Thyroid gland (tissue), 4 donors: ENCODE results near the gene EPHB6. TPM values are rescaled to one million over a fixed set of nuclear protein-coding genes. Genes with fewer than 3 reads are reported as not detected.

Experiments used
- DNase-seq, 2 donors: peaks; one replicate each; pipeline ENCODE4 v3.0.0-alpha.2; 2019
- H3K27ac ChIP-seq, 3 donors: fragments of 200-600 bp; sonication (generic); 1 replicate in 2 of 3; 2 replicates in 1 of 3; pipeline ENCODE4 v1.5.1; 2016 to 2019; ENCODE audit warnings: mild to moderate bottlenecking in 1 of 3, moderate library complexity in 1 of 3
- H3K27me3 ChIP-seq: fragments of 200-600 bp; sonication (generic); one replicate; pipeline ENCODE4 v1.5.1; 2019
- H3K36me3 ChIP-seq, 2 donors: fragments of 200-600 bp; sonication (generic); one replicate each; pipeline ENCODE4 v1.5.1; 2016 to 2019
- H3K4me1 ChIP-seq, 2 donors: fragments of 200-600 bp; sonication (generic); one replicate each; pipeline ENCODE4 v1.5.1; 2017 to 2019
- H3K4me3 ChIP-seq, 3 donors: fragments of 200-600 bp; sonication (generic); replicated peaks in 1 of 3; 1 replicate in 2 of 3; 2 replicates in 1 of 3; pipeline ENCODE4 v1.5.1; 2016; ENCODE audit warnings: mild to moderate bottlenecking in 1 of 3
- H3K9me3 ChIP-seq: fragments of 200-600 bp; sonication (generic); one replicate; pipeline ENCODE4 v1.5.1; 2017
- POLR2A ChIP-seq, 2 donors: fragments of 450-650 bp; IDR thresholded peaks; one replicate each; pipeline ENCODE4 v1.6.1; 2017; ENCODE audit warnings: antibody characterized with exemption in 2 of 2, mild to moderate bottlenecking in 2 of 2, moderate library complexity in 1 of 2
- WGBS, 2 donors: methylation state at CpG; one replicate each; pipeline ENCODE4 v1.1.5; 2017; 5-methylcytosine and 5-hydroxymethylcytosine counted together
- intact Hi-C: fragments of 100-400 bp; cut with DNase I; formaldehyde crosslinking; loops from one replicate; pipeline ENCODE4 v1.15.1; 2023
- total RNA-seq, 4 donors: library from RNA; depleted of rRNA; stranded (reverse); fragments of >200 nt; gene quantifications; one replicate each; pipeline ENCODE4 v1.2.3, GENCODE V29; 2016
- TF ChIP-seq, protein P1 (sequence below), 6 experiments: fragments of 200-600 bp in 3 of 6; fragments of 450-650 bp in 3 of 6; sonication (generic) in 3 of 6; IDR thresholded peaks; one replicate each; pipeline ENCODE4 v1.5.1; 2016 to 2019; ENCODE audit warnings: antibody characterized with exemption in 6 of 6, mild to moderate bottlenecking in 2 of 6, inconsistent platforms in 1 of 6, moderate library complexity in 1 of 6

The EPHB6 gene
- total RNA-seq, 4 donors from 2014 or later = 20.0 to 46.2 (median 27.4) TPM

GRCh38 chr7:142815134-142815533, 39.7 kb upstream of the EPHB6 start:
- WGBS, 2 donors = 79 to 81% methylated on average over 3 of the region's 3 CpGs
- no peak for TF ChIP-seq POLR2A (IDR thresholded peaks at IDR 0.05)
- TF ChIP-seq, protein P1, sequence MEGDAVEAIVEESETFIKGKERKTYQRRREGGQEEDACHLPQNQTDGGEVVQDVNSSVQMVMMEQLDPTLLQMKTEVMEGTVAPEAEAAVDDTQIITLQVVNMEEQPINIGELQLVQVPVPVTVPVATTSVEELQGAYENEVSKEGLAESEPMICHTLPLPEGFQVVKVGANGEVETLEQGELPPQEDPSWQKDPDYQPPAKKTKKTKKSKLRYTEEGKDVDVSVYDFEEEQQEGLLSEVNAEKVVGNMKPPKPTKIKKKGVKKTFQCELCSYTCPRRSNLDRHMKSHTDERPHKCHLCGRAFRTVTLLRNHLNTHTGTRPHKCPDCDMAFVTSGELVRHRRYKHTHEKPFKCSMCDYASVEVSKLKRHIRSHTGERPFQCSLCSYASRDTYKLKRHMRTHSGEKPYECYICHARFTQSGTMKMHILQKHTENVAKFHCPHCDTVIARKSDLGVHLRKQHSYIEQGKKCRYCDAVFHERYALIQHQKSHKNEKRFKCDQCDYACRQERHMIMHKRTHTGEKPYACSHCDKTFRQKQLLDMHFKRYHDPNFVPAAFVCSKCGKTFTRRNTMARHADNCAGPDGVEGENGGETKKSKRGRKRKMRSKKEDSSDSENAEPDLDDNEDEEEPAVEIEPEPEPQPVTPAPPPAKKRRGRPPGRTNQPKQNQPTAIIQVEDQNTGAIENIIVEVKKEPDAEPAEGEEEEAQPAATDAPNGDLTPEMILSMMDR (IDR thresholded peaks at IDR 0.05) = no peak
- H3K4me1 ChIP-seq = no peaks in the 10 kb centered on the region
- intact Hi-C loops = no loop called here
- no peak overlapping the region for H3K27ac ChIP-seq
- no peaks in the 10 kb centered on the region for H3K27me3 ChIP-seq
- H3K36me3 ChIP-seq = no peaks in the 10 kb centered on the region
- no peak overlapping the region for H3K4me3 ChIP-seq
- no peaks in the 10 kb centered on the region for H3K9me3 ChIP-seq
- DNase-seq = no peak

- no peaks in the 10 kb centered on the region for H3K9me3 ChIP-seq
- intact Hi-C loops = no loop called here
- no peak overlapping the region for H3K27ac ChIP-seq
- 75 to 77% methylated on average over 2 of the region's 2 CpGs for WGBS, 2 donors
- DNase-seq = no peak
- no peak for TF ChIP-seq POLR2A (IDR thresholded peaks at IDR 0.05)
- TF ChIP-seq, protein P1 (IDR thresholded peaks at IDR 0.05) = no peak
- no peak overlapping the region for H3K4me3 ChIP-seq
- H3K36me3 ChIP-seq = no peaks in the 10 kb centered on the region
- H3K27me3 ChIP-seq = no peaks in the 10 kb centered on the region
- no peaks in the 10 kb centered on the region for H3K4me1 ChIP-seq
These were observed 37.4 kb upstream of the EPHB6 start for GRCh38 chr7:142817506-142817905.

GRCh38 chr7:142819530-142819929, 35.3 kb upstream of the EPHB6 start:
- H3K27ac ChIP-seq = no peak overlapping the region
- no peaks in the 10 kb centered on the region for H3K27me3 ChIP-seq
- no peaks in the 10 kb centered on the region for H3K4me1 ChIP-seq
- intact Hi-C loops = no loop called here
- 53 to 67% methylated on average over 5 of the region's 5 CpGs for WGBS, 2 donors
- H3K4me3 ChIP-seq = no peak overlapping the region
- no peak for DNase-seq
- no peaks in the 10 kb centered on the region for H3K36me3 ChIP-seq
- H3K9me3 ChIP-seq = no peaks in the 10 kb centered on the region
- TF ChIP-seq POLR2A (IDR thresholded peaks at IDR 0.05) = no peak
- TF ChIP-seq, protein P1 (IDR thresholded peaks at IDR 0.05) = no peak

- Histone ChIP-seq H3K27me3 (no peaks in the 10 kb centered on the region), H3K4me3 (no peak overlapping the region), H3K9me3 (no peaks in the 10 kb centered on the region), H3K27ac (no peak overlapping the region), H3K4me1 (no peaks in the 10 kb centered on the region), H3K36me3 (no peaks in the 10 kb centered on the region)
- intact Hi-C loops = no loop called here
- TF ChIP-seq, protein P1 (IDR thresholded peaks at IDR 0.05) = no peak
- no peak for TF ChIP-seq POLR2A (IDR thresholded peaks at IDR 0.05)
- WGBS, 2 donors = 1% methylated on average over 1 of the region's 1 CpG
- DNase-seq = no peak
These were observed 32.2 kb upstream of the EPHB6 start for GRCh38 chr7:142822714-142823113.

GRCh38 chr7:142827951-142828500, 26.9 kb upstream of the EPHB6 start:
- H3K4me3 ChIP-seq = no peak overlapping the region
- no peaks in the 10 kb centered on the region for H3K4me1 ChIP-seq
- DNase-seq = peak; percentile 8 to 11
- no peaks in the 10 kb centered on the region for H3K27me3 ChIP-seq
- H3K9me3 ChIP-seq = no peaks in the 10 kb centered on the region
- no peaks in the 10 kb centered on the region for H3K36me3 ChIP-seq
- TF ChIP-seq POLR2A (IDR thresholded peaks at IDR 0.05) = no peak
- TF ChIP-seq, protein P1 (IDR thresholded peaks at IDR 0.05) = no peak
- WGBS, 2 donors = 7 to 18% methylated on average over 1 of the region's 1 CpG
- intact Hi-C loops = no loop called here
- H3K27ac ChIP-seq = no peak overlapping the region
